ENCODE measurements around the gene CNOT6. TPM values are rescaled to one million over a fixed set of nuclear protein-coding genes. Genes with fewer than 3 reads are reported as not detected.

The CNOT6 gene
- total RNA-seq = 8.1 and 18.5 TPM in 2 replicates

DNA sequence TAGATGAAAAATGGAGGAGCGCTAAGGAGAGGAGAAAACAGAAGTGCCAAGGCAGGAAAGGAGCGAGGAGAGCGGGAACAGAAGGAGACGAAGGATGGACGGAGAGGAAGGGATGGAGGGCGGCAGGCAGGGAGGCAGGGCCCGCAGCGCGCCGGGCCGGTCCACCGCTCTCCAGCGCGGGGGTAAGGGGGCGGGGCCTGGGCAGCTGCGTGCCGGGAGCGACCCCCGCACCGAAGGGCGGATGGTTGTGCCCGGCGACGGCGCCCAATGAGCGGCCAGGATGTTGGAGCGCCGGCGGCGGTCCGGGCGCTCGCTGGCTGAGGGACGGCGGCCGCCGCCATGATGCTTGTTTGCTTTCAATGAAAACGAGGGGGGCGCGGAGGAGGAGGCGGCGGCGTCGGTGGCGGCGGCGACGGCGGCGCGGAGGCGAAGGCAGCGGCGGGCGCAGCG is at the start of gene CNOT6:
TSS of gene CNOT6 (plus strand) at position 320 of the 450 bp plus-strand sequence. CDS start 34,898 bp downstream, outside the sequence.

GRCh38 chr5:180591311-180591887 is 97.2 kb downstream of the CNOT6 start, which contains the start of gene SCGB3A1:
TSS of gene SCGB3A1 (minus strand) at chr5:180591499. CDS start at chr5:180591462, 37 bp downstream.

Other genes starting within 250 kb of the CNOT6 start
- gene MAPK9, start 202.3 kb upstream of the CNOT6 start, total RNA-seq = 26.0 and 27.2 TPM in 2 replicates
- gene GFPT2, start 141.0 kb upstream of the CNOT6 start, total RNA-seq = 44.7 and 67.6 TPM in 2 replicates
- not detected in 2 replicates for gene SCGB3A1, start 97.1 kb downstream of the CNOT6 start, total RNA-seq
- gene FLT4, start 155.2 kb downstream of the CNOT6 start, total RNA-seq = under 0.01 and 0.15 TPM in 2 replicates
- gene OR2Y1, start 245.7 kb downstream of the CNOT6 start, total RNA-seq = not detected in 2 replicates